ENCODE measurements around the gene TIMMDC1. TPM values are rescaled to one million over a fixed set of nuclear protein-coding genes. Genes with fewer than 3 reads are reported as not detected.
"Not testable (repeated sequence)": the region's sequence is repeated elsewhere in the genome, so short reads cannot be mapped to it uniquely, and the experiment has no call there.

The TIMMDC1 gene
- total RNA-seq, 4 donors from 2014 or later = 25.7 to 50.8 (median 35.0) TPM

DNA sequence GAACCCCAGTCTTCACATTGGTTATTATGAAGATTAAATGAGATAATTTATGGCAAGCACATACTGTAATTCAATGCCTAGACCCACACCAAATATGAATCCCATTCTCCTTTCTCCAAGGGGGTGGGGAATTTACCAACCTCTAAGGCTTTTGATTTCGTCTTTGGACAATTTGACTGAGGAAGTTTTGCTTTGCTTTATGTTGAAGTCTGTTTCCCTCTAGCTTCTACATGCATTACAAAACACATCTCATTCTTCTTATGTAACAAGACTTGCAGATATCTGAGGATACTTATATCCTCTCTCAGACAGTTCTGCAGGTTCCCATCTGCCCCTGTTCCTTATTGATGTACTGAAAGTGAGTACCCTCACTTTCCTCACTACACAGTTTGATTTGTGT lies 48.9 kb downstream of the TIMMDC1 start:
- H3K9me3 ChIP-seq = no peaks in the 10 kb centered on the region
- TF ChIP-seq POLR2AphosphoS5 (IDR thresholded peaks at IDR 0.05) (no peak), POLR2A (IDR thresholded peaks at IDR 0.05) (no peak), EP300 (IDR thresholded peaks at IDR 0.05; ENCODE audit: low read depth) (no peak)
- TF ChIP-seq, protein P1, sequence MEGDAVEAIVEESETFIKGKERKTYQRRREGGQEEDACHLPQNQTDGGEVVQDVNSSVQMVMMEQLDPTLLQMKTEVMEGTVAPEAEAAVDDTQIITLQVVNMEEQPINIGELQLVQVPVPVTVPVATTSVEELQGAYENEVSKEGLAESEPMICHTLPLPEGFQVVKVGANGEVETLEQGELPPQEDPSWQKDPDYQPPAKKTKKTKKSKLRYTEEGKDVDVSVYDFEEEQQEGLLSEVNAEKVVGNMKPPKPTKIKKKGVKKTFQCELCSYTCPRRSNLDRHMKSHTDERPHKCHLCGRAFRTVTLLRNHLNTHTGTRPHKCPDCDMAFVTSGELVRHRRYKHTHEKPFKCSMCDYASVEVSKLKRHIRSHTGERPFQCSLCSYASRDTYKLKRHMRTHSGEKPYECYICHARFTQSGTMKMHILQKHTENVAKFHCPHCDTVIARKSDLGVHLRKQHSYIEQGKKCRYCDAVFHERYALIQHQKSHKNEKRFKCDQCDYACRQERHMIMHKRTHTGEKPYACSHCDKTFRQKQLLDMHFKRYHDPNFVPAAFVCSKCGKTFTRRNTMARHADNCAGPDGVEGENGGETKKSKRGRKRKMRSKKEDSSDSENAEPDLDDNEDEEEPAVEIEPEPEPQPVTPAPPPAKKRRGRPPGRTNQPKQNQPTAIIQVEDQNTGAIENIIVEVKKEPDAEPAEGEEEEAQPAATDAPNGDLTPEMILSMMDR (IDR thresholded peaks at IDR 0.05) = no peak
- H3K4me1 ChIP-seq = no peaks in the 10 kb centered on the region
- no peak for DNase-seq
- H3K27ac ChIP-seq = no peak overlapping the region
- no peaks in the 10 kb centered on the region for H3K36me3 ChIP-seq
- in situ Hi-C loops (cut with MboI; ENCODE audit: low pct_ligation_motif_present in 1 of 4, low pct_unique_long_range_greater_than_20kb in 1 of 4, low sequenced_read_pairs in 3 of 4) = no loop called here
- no peak overlapping the region for H3K4me3 ChIP-seq
- intact Hi-C loops (cut with DNase I; ENCODE audit: low total_unique reads) = no loop called here
- no peaks in the 10 kb centered on the region for H3K27me3 ChIP-seq
- WGBS, 2 donors (ENCODE audit: low coverage in 1 of 2) = 91% methylated on average over 1 of the region's 1 CpG; no CpG with 5 or more reads in 1 of the 2 donors

DNA sequence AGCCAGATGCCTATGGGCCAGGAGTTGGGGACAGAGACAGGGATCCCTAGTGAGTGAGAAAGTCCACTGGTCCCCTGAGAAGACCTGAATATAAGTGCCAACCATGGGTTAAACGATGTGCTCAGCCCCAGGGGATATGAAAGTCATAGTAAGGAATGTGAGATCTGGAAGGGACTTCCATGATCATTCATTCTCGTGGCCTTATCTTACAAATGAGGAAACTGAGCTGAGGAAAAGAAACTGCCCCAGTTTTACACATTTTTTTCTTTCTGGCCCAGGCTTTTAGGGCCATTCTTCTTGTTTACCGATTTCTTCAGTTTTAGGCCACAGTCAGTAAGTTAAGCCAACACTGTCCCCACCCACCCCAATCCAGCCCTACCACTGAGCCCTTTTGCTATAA lies 50.0 kb downstream of the TIMMDC1 start:
- H3K4me3 ChIP-seq = no peak overlapping the region
- H3K9me3 ChIP-seq = no peaks in the 10 kb centered on the region
- TF ChIP-seq EP300 (IDR thresholded peaks at IDR 0.05; ENCODE audit: low read depth) (no peak), POLR2A (IDR thresholded peaks at IDR 0.05) (no peak), POLR2AphosphoS5 (IDR thresholded peaks at IDR 0.05) (no peak)
- TF ChIP-seq, protein P1 (IDR thresholded peaks at IDR 0.05) = no peak
- H3K27me3 ChIP-seq = no peaks in the 10 kb centered on the region
- H3K4me1 ChIP-seq = no peaks in the 10 kb centered on the region
- H3K27ac ChIP-seq = no peak overlapping the region
- DNase-seq = no peak
- 50 to 68% methylated on average over 2 to 3 of the region's 3 CpGs for WGBS, 2 donors (ENCODE audit: low coverage in 1 of 2)
- intact Hi-C loops (cut with DNase I; ENCODE audit: low total_unique reads) = no loop called here
- H3K36me3 ChIP-seq = no peaks in the 10 kb centered on the region
- in situ Hi-C loops (cut with MboI; ENCODE audit: low pct_ligation_motif_present in 1 of 4, low pct_unique_long_range_greater_than_20kb in 1 of 4, low sequenced_read_pairs in 3 of 4) = no loop called here

DNA sequence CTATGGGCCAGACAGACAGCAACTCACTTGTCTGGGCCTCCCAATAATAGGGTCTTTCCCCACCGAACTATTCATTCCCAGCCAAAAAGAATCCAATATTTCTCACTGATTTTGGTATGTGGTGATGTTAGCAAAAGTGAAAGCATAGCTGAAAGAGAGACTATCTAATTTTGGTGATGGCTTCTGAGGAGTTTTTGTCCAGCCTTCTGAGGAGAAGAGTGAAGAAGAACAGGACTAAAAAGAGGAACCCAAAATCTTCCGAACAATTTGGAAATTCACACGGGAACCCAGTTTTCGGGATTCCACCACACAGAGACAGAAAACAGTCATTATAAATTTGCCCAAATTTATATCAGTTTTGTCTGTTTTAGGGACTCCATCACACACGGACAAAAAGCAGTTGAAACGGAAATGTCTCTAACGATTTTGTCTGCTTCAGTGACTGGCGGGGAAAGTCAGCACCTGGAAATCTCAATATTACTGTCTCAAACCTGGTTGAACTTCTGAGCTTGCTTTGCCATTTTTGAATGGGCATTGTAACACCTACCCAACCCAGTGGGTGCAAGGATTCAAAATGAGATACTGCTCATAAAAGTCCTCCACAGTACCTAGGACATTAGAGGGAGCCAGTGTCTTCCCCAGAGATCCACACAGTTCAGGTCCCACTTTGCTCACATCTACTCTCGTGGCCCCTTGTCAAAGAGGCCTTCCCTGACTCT lies 52.0 kb downstream of the TIMMDC1 start:
- H3K27ac ChIP-seq = no peak overlapping the region
- 88 to 90% methylated on average over 3 to 9 of the region's 9 CpGs for WGBS, 2 donors (ENCODE audit: low coverage in 1 of 2)
- H3K27me3 ChIP-seq = no peaks in the 10 kb centered on the region
- TF ChIP-seq POLR2AphosphoS5 (IDR thresholded peaks at IDR 0.05) = no peak
- TF ChIP-seq, protein P1 (IDR thresholded peaks at IDR 0.05) = no peak
- DNase-seq = no peak
- H3K9me3 ChIP-seq = no peaks in the 10 kb centered on the region
- no peaks in the 10 kb centered on the region for H3K4me1 ChIP-seq
- in situ Hi-C loops (cut with MboI; ENCODE audit: low pct_ligation_motif_present in 1 of 4, low pct_unique_long_range_greater_than_20kb in 1 of 4, low sequenced_read_pairs in 3 of 4) = no loop called here
- no peak overlapping the region for H3K4me3 ChIP-seq
- intact Hi-C loops (cut with DNase I; ENCODE audit: low total_unique reads) = no loop called here
- H3K36me3 ChIP-seq = no peaks in the 10 kb centered on the region

DNA sequence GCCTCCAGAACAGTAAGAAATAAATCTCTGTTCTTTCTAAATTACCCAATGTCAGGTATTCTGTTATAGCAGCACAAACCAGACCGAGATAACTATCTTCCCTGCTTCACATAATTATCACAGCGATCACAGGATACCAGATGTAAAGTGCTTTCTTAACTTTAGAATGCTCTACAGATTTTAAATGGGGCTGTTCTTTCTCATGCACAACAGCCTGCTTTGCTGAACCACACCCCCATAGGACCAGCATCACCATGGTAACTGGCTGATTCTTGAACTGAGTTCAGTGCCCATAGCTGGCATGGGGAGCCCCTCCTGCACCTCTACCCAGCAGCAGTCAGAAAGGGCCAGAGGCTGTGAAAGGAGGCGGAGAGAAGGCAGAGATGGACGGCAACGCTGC lies 53.3 kb downstream of the TIMMDC1 start:
- H3K27me3 ChIP-seq = no peaks in the 10 kb centered on the region
- H3K27ac ChIP-seq = no peak overlapping the region
- no peak for DNase-seq
- intact Hi-C loops (cut with DNase I; ENCODE audit: low total_unique reads) = no loop called here
- no peaks in the 10 kb centered on the region for H3K4me1 ChIP-seq
- H3K9me3 ChIP-seq = no peaks in the 10 kb centered on the region
- no peak overlapping the region for H3K4me3 ChIP-seq
- 84 to 94% methylated on average over 2 to 5 of the region's 5 CpGs for WGBS, 2 donors (ENCODE audit: low coverage in 1 of 2)
- TF ChIP-seq POLR2A (IDR thresholded peaks at IDR 0.05) = no peak
- no peak for TF ChIP-seq EP300 (IDR thresholded peaks at IDR 0.05; ENCODE audit: low read depth)
- TF ChIP-seq POLR2AphosphoS5 (IDR thresholded peaks at IDR 0.05) = no peak
- TF ChIP-seq, protein P1 (IDR thresholded peaks at IDR 0.05) = no peak
- in situ Hi-C loops (cut with MboI; ENCODE audit: low pct_ligation_motif_present in 1 of 4, low pct_unique_long_range_greater_than_20kb in 1 of 4, low sequenced_read_pairs in 3 of 4) = no loop called here
- no peaks in the 10 kb centered on the region for H3K36me3 ChIP-seq

DNA sequence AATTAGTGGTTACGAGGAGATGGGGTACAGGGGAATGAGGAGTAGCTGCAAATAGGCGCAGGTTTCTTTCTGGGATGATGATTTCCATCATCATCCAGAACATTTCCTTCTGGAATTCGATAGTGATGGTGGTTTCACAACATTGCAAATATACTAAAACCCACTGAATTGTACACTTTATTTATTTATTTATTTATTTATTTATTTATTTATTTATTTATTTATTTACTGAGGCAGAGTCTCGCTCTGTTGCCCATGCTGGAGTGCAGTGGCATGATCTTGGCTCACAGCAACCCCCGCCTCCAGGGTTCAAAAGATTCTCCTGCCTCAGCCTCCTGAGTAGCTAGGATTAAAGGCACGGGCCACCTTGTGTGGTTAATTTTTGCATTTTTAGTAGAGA lies 54.6 kb downstream of the TIMMDC1 start:
- intact Hi-C loops (cut with DNase I; ENCODE audit: low total_unique reads); H3K36me3 ChIP-seq; H3K9me3 ChIP-seq; in situ Hi-C loops (cut with MboI; ENCODE audit: low pct_ligation_motif_present in 1 of 4, low pct_unique_long_range_greater_than_20kb in 1 of 4, low sequenced_read_pairs in 3 of 4); H3K27ac ChIP-seq; H3K27me3 ChIP-seq; H3K4me3 ChIP-seq; DNase-seq; H3K4me1 ChIP-seq: not testable (repeated sequence)
- WGBS, 2 donors (ENCODE audit: low coverage in 1 of 2) = 79 to 85% methylated on average over 3 to 6 of the region's 6 CpGs

All from transverse colon (tissue), 4 donors.